Measurements from ENCODE around the gene ZNF358.

DNA sequence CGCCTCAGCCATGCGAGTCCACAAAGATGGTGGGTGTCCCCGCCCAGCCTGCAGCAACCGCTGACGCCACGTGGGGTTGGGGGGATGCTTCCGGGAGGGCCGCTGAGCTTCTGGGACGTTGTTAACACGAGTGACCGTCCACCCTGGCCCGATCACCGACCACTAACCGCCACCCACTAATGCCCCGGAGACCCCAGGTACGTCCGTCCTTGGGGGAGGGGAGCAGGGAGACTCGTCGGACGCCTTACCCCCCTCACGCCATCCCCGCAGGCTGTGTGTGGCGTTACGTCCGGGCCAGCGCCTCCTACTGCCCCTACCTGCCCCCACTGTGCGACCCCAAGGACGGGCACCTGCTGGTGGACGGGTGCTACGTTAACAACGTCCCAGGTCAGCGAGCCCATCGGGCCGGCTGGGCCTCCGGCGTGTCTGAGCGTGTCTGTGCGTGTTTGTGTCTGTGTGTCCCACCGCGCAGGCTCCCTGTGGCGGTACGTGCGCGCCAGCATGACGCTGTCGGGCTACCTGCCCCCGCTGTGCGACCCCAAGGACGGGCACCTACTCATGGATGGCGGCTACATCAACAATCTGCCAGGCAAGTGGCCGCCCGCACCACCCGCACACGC, 40.9 kb downstream of the ZNF358 start:
- TF ChIP-seq POLR2AphosphoS5 (IDR thresholded peaks at IDR 0.05; ENCODE audit: low read depth, low read length): no peak
- no peak for TF ChIP-seq TAF1 (IDR thresholded peaks at IDR 0.05; ENCODE audit: borderline replicate concordance, insufficient read depth, low read length)
- TF ChIP-seq SIN3A (IDR thresholded peaks at IDR 0.05; ENCODE audit: borderline replicate concordance, insufficient read depth, low read length): no peak

Data from PFSK-1 (cell line).